22Rv1 (cell line): Measurements from ENCODE around the gene LRMDA.

Experiments used
- H3K27ac ChIP-seq: fragments of 450-650 bp; 2 replicates; pipeline ENCODE4 v1.5.1; 2017
- ZFX ChIP-seq: fragments of 450-650 bp; IDR thresholded peaks from 2 replicates; pipeline ENCODE4 v1.6.1; 2017; ENCODE audit warnings: antibody characterized with exemption, borderline replicate concordance
- TF ChIP-seq, protein P1 (sequence below): fragments of 450-650 bp; IDR thresholded peaks from 2 replicates; pipeline ENCODE4 v1.5.1; 2017; ENCODE audit warnings: mild to moderate bottlenecking

The LRMDA gene

DNA sequence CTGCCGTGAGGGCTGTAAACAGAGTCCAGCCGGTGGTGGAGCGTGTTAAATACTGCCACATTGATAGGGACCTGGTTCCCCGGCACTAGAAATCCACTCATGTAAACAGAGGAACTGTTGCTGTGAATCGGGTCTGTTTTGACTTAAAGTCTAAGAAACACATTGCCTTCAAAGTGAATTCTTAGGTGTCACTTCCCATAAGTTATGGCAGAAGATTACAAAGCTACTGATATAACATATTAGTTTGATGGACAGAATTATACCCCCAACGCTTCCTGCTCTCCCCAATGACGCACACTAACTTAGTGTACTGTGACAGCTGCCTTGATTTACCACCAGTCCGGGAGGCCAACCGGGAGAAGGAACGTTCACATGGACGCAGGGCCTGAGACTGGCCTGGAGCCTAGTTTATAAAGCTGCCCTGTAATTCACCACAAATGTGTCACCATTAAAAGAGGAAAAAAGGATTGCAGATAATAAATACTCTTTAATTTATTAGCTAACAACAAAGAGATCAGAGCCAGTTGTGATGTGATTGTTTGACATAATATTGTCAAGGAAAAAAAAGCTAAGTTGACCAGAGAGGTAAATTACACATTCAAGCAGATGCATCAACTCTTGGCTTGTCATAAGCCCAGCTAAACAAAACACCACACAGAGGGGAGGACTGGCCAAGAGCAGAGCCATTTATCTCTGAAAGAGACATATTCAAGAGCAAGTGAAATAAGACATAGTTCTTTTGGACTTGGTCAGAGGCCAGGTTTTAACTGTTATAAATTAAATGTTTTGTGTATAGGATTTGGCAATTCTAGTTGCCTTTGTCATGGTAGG lies 820.6 kb downstream of the LRMDA start:
- no peak for TF ChIP-seq ZFX
- TF ChIP-seq, protein P1, sequence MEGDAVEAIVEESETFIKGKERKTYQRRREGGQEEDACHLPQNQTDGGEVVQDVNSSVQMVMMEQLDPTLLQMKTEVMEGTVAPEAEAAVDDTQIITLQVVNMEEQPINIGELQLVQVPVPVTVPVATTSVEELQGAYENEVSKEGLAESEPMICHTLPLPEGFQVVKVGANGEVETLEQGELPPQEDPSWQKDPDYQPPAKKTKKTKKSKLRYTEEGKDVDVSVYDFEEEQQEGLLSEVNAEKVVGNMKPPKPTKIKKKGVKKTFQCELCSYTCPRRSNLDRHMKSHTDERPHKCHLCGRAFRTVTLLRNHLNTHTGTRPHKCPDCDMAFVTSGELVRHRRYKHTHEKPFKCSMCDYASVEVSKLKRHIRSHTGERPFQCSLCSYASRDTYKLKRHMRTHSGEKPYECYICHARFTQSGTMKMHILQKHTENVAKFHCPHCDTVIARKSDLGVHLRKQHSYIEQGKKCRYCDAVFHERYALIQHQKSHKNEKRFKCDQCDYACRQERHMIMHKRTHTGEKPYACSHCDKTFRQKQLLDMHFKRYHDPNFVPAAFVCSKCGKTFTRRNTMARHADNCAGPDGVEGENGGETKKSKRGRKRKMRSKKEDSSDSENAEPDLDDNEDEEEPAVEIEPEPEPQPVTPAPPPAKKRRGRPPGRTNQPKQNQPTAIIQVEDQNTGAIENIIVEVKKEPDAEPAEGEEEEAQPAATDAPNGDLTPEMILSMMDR, result no peak
- H3K27ac ChIP-seq, result no peak overlapping the region

- no peak overlapping the region for H3K27ac ChIP-seq
- no peak for TF ChIP-seq ZFX
- TF ChIP-seq, protein P1, result no peak
Observed at GRCh38 chr10:76252733-76253132, 821.3 kb downstream of the LRMDA start.

GRCh38 chr10:76255241-76255640 lies 823.8 kb downstream of the LRMDA start:
- no peak overlapping the region for H3K27ac ChIP-seq
- TF ChIP-seq, protein P1, result no peak
- no peak for TF ChIP-seq ZFX

DNA sequence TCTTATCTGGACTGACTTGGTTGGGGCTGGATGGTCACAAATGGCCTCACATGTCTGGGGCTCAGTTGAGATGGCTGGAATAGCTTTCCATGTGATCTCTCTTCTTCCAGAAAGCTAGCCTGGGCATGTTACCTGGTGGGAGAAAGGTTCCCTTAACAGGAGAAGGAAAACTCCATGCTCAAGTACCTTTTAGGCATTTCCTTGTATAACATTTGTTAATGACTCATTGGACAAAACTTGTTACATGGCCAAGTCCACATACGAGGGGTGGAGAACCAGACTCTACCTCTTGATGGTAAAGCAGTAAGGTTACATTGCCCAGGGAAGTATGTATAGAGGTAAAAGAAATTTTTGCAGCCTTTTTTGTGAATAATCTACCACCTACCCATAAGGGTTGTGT lies 826.4 kb downstream of the LRMDA start:
- TF ChIP-seq, protein P1, result no peak
- no peak for TF ChIP-seq ZFX
- H3K27ac ChIP-seq, result no peak overlapping the region

DNA sequence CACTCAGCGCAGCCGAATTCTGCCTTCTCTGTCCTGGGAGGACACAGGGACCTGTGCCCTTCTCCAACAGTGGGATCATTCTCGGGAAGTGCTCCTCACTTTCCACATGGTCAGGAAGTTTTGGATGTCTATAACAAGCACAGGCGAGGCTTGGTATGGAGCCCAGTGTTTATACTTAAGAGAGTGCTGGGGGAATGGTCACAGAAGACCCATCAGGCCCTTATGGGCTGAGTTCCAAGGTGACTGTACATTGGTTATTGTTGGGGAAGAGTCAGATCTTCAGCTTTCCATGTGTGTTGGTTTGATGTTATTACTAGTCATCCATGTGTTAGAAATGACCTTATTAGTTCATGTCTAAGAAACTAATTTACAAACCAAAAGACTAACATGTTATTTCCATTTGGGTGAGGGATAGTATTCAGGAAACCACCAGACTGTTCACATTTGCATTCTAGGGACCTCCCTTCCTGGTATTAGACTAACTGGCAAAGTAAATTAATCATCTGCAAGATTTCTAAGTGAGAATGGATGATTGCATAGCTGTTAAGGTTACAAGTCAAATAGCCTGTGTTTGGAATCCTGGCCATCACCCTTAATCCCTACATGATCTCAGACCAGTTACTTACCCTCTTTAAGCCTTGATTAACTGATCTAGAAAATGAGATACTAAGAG lies 834.2 kb downstream of the LRMDA start:
- TF ChIP-seq ZFX, result no peak
- TF ChIP-seq, protein P1, result no peak
- H3K27ac ChIP-seq, result no peak overlapping the region

- no peak overlapping the region for H3K27ac ChIP-seq
- TF ChIP-seq, protein P1, result no peak
- TF ChIP-seq ZFX, result no peak
Observed at GRCh38 chr10:76268530-76268929, 837.1 kb downstream of the LRMDA start.

- no peak for TF ChIP-seq ZFX
- TF ChIP-seq, protein P1, result no peak
- H3K27ac ChIP-seq, result no peak overlapping the region
Observed at GRCh38 chr10:76268954-76269353, 837.5 kb downstream of the LRMDA start.
